HCT116 (cell line): ENCODE measurements around the gene RNF8. TPM values are rescaled to one million over a fixed set of nuclear protein-coding genes. Genes with fewer than 3 reads are reported as not detected.

Source experiments
- ATAC-seq: fragments of 200-7000 bp; cut with Tn5 transposase; 2 replicates; pipeline ENCODE4 v1.9.1; 2020; ENCODE audit warnings: mild to moderate bottlenecking, moderate library complexity
- BruUV-seq: library from RNA; stranded (reverse); fragments of 400-500 nt; replicated peaks from 2 replicates; lab custom pipeline; 2021; lab: Mats Ljungman, UMichigan
- CTCF ChIA-PET: fragments of 300-600 bp; sonication (Branson Sonifier 250); formaldehyde crosslinking; loops from one replicate; lab custom pipeline; 2021; ENCODE audit warnings: antibody characterized with exemption; lab: Charles Lee
- POLR2A ChIA-PET: fragments of 300-600, 350-600 bp; sonication (Branson Sonifier 250); formaldehyde crosslinking; loops from one replicate; lab custom pipeline; 2021; ENCODE audit warnings: antibody characterized with exemption; lab: Charles Lee
- RAD21 ChIA-PET, 2 experiments: fragments of 300-600 bp; sonication (Branson Sonifier 250); formaldehyde crosslinking; loops; one replicate each; lab custom pipeline; 2023; ENCODE audit warnings: low total read pairs in 2 of 2; ENCODE audit not compliant: uncharacterized antibody in 2 of 2, unreplicated experiment in 2 of 2, low non-redundant PET in 1 of 2; lab: Charles Lee
- DNase-seq: peaks from one replicate; pipeline ENCODE4 v3.0.0-alpha.2; 2010; ENCODE audit warnings: low read depth, low spot score
- H2AFZ ChIP-seq: fragments of 200-600 bp; shearing (Covaris generic), sonication (generic); 2 replicates; pipeline ENCODE4 v1.6.1; 2017; ENCODE audit warnings: low read depth, mixed run types, mixed read lengths, antibody characterized with exemption, low read length; ENCODE audit not compliant: poor library complexity, severe bottlenecking
- H3K27ac ChIP-seq: 2 replicates; pipeline ENCODE4 v1.5.1; 2012; ENCODE audit warnings: low read depth, low read length
- H3K27me3 ChIP-seq: fragments of 200-600 bp; sonication (generic); 2 replicates; pipeline ENCODE4 v1.6.1; 2016; ENCODE audit warnings: mixed run types, low read length, mixed read lengths; ENCODE audit not compliant: insufficient read depth
- H3K36me3 ChIP-seq, 2 experiments: fragments of 200-500 bp in 1 of 2; fragments of 200-600 bp in 1 of 2; sonication (Bioruptor generic) in 1 of 2; sonication (generic) in 1 of 2; 2 replicates each; pipeline versions ENCODE4 v1.5.1 to v1.6.1; 2014 to 2016; ENCODE audit warnings: low read length in 2 of 2, inconsistent platforms in 1 of 2, mixed read lengths in 1 of 2, mixed run types in 1 of 2; ENCODE audit not compliant: insufficient read depth in 2 of 2, control insufficient read depth in 1 of 2
- H3K4me1 ChIP-seq, 2 experiments: fragments of 200-600 bp in 1 of 2; sonication (generic) in 1 of 2; 2 replicates each; pipeline versions ENCODE4 v1.5.1 to v1.6.1; 2012 to 2017; ENCODE audit warnings: low read length in 2 of 2, inconsistent platforms in 1 of 2, mild to moderate bottlenecking in 1 of 2, mixed read lengths in 1 of 2, mixed run types in 1 of 2, moderate library complexity in 1 of 2; ENCODE audit not compliant: insufficient read depth in 2 of 2, control insufficient read depth in 1 of 2
- H3K4me2 ChIP-seq: fragments of 200-600 bp; sonication (generic); 2 replicates; pipeline ENCODE4 v1.6.1; 2017; ENCODE audit warnings: mixed run types, low read length, mixed read lengths
- H3K4me3 ChIP-seq, 2 experiments: fragments of 200-600 bp in 1 of 2; sonication (generic) in 1 of 2; replicated peaks in 1 of 2; 2 replicates each; pipeline ENCODE4 v1.5.1; 2011 to 2016; ENCODE audit warnings: low read length in 2 of 2, control low read depth in 1 of 2, low read depth in 1 of 2, mild to moderate bottlenecking in 1 of 2, mixed read lengths in 1 of 2, mixed run types in 1 of 2
- H3K79me2 ChIP-seq: fragments of 200-600 bp; sonication (generic); 2 replicates; pipeline ENCODE4 v1.6.1; 2017; ENCODE audit warnings: mild to moderate bottlenecking, mixed run types, low read length, moderate library complexity, mixed read lengths; ENCODE audit not compliant: insufficient read depth
- H3K9ac ChIP-seq: fragments of 200-600 bp; sonication (generic); 2 replicates; pipeline ENCODE4 v1.6.1; 2016; ENCODE audit warnings: low read length, mixed read lengths
- H3K9me2 ChIP-seq: fragments of 200-600 bp; sonication (generic), shearing (Covaris generic); 2 replicates; pipeline ENCODE4 v1.6.1; 2017; ENCODE audit warnings: mixed run types, mild to moderate bottlenecking, moderate library complexity; ENCODE audit not compliant: insufficient read depth
- H3K9me3 ChIP-seq, 2 experiments: fragments of 200-500 bp in 1 of 2; fragments of 200-600 bp in 1 of 2; sonication (Bioruptor generic) in 1 of 2; sonication (generic) in 1 of 2; 2 replicates each; pipeline ENCODE4 v1.6.1; 2014 to 2017; ENCODE audit warnings: low read length in 2 of 2, mixed read lengths in 2 of 2, inconsistent platforms in 1 of 2, low read depth in 1 of 2, mild to moderate bottlenecking in 1 of 2, mixed run types in 1 of 2, moderate library complexity in 1 of 2; ENCODE audit not compliant: control insufficient read depth in 1 of 2, insufficient read depth in 1 of 2
- H4K20me1 ChIP-seq: fragments of 200-600 bp; sonication (generic), shearing (Covaris generic); 2 replicates; pipeline ENCODE4 v1.6.1; 2017; ENCODE audit warnings: mixed run types, mild to moderate bottlenecking, moderate library complexity; ENCODE audit not compliant: insufficient read depth
- CEBPB ChIP-seq: IDR thresholded peaks from 2 replicates; pipeline ENCODE4 v1.6.1; 2012; ENCODE audit warnings: low read depth
- EGR1 ChIP-seq: IDR thresholded peaks from 2 replicates; pipeline ENCODE4 v1.6.1; 2012; ENCODE audit warnings: low read depth
- EZH2 ChIP-seq: fragments of 200-600 bp; sonication (generic); IDR thresholded peaks from 2 replicates; pipeline ENCODE4 v1.6.1; 2017; ENCODE audit warnings: antibody characterized with exemption, mixed run types
- EZH2phosphoT487 ChIP-seq: fragments of 200-600 bp; IDR thresholded peaks from 2 replicates; pipeline ENCODE4 v1.6.1; 2018; ENCODE audit warnings: antibody characterized with exemption, borderline replicate concordance
- POLR2AphosphoS5 ChIP-seq: IDR thresholded peaks from 2 replicates; pipeline ENCODE4 v1.6.1; 2011; ENCODE audit warnings: mild to moderate bottlenecking, low read depth, low read length, moderate library complexity
- RAD21 ChIP-seq: IDR thresholded peaks from 2 replicates; pipeline ENCODE4 v1.6.1; 2012; ENCODE audit warnings: low read depth, mild to moderate bottlenecking
- TCF7L2 ChIP-seq: IDR thresholded peaks from 2 replicates; pipeline ENCODE4 v1.7.0; 2011; ENCODE audit warnings: borderline replicate concordance, inconsistent platforms; ENCODE audit not compliant: insufficient read depth, insufficient read length; ENCODE audit errors: extremely low read depth
- YY1 ChIP-seq: IDR thresholded peaks from 2 replicates; pipeline ENCODE4 v1.6.1; 2011; ENCODE audit warnings: low read length, low read depth, moderate library complexity, mild to moderate bottlenecking; ENCODE audit not compliant: insufficient replicate concordance; ENCODE audit errors: extremely low read depth
- ZFX ChIP-seq: fragments of 450-650 bp; IDR thresholded peaks from 2 replicates; pipeline ENCODE4 v1.6.1; 2017
- intact Hi-C: fragments of 100-400 bp; cut with micrococcal nuclease; formaldehyde crosslinking; loops from 2 replicates; pipeline ENCODE4 v1.10.0; 2022
- total RNA-seq: library from RNA; stranded (reverse); gene quantifications from one replicate; pipeline ENCODE4 v1.2.1, GENCODE V29; 2021; ENCODE audit not compliant: unreplicated experiment
- TF ChIP-seq, protein P1 (sequence below): IDR thresholded peaks from 2 replicates; pipeline ENCODE4 v1.6.1; 2012; ENCODE audit warnings: low read depth

Gene RNF8
- total RNA-seq, 1 experiment from 2014 or later = 28.0 TPM

DNA sequence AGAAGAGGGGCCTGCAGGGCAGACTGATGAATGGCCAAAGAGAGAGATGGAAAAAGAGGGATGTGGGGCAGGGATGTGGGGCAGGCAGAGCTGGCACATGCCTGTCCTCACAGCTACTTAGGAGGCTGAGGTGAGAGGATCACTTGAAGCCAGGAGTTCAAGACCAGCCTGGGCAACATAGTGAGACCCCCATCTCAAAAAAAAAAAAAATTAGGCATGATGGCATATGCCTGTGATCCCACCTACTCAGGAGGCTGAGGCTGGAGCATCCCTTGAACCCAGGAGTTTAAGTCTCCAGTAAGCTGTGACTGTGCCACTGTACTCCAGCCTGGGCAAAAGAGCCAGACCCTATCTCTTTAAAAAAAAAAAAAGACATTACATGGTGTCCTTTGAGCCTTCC lies 34.8 kb downstream of the RNF8 start:
- no TSS peak for BruUV-seq
- POLR2A ChIA-PET = no interaction called here

More for the DNA sequence above, 34.8 kb downstream of the RNF8 start:
- TF ChIP-seq EGR1 = no peak
- TF ChIP-seq EZH2phosphoT487 = no peak
- no peak for TF ChIP-seq ZFX
- TF ChIP-seq EZH2 = no peak
- TF ChIP-seq RAD21 = no peak
- no peak for TF ChIP-seq YY1
- TF ChIP-seq, protein P1, sequence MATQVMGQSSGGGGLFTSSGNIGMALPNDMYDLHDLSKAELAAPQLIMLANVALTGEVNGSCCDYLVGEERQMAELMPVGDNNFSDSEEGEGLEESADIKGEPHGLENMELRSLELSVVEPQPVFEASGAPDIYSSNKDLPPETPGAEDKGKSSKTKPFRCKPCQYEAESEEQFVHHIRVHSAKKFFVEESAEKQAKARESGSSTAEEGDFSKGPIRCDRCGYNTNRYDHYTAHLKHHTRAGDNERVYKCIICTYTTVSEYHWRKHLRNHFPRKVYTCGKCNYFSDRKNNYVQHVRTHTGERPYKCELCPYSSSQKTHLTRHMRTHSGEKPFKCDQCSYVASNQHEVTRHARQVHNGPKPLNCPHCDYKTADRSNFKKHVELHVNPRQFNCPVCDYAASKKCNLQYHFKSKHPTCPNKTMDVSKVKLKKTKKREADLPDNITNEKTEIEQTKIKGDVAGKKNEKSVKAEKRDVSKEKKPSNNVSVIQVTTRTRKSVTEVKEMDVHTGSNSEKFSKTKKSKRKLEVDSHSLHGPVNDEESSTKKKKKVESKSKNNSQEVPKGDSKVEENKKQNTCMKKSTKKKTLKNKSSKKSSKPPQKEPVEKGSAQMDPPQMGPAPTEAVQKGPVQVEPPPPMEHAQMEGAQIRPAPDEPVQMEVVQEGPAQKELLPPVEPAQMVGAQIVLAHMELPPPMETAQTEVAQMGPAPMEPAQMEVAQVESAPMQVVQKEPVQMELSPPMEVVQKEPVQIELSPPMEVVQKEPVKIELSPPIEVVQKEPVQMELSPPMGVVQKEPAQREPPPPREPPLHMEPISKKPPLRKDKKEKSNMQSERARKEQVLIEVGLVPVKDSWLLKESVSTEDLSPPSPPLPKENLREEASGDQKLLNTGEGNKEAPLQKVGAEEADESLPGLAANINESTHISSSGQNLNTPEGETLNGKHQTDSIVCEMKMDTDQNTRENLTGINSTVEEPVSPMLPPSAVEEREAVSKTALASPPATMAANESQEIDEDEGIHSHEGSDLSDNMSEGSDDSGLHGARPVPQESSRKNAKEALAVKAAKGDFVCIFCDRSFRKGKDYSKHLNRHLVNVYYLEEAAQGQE = no peak
- TF ChIP-seq POLR2AphosphoS5 = no peak
- no peak for TF ChIP-seq CEBPB
- TF ChIP-seq TCF7L2 = no peak
- TF ChIP-seq, all 23 proteins: peak for 0
- no peaks in the 10 kb centered on the region for H3K79me2 ChIP-seq
- H3K4me3 ChIP-seq = no peak overlapping the region
- DNase-seq (no peak), ATAC-seq (no peak)
- intact Hi-C loops = no loop called here
- no peaks in the 10 kb centered on the region for H3K9me2 ChIP-seq
- H2AFZ ChIP-seq = no peak overlapping the region
- H3K27ac ChIP-seq = no peak overlapping the region
- no peaks in the 10 kb centered on the region for H3K9me3 ChIP-seq
- 0 out of 2 replicates have a peak, but pooled peaks cover 4% of the 10 kb centered on the region for H4K20me1 ChIP-seq
- no peak overlapping the region for H3K4me2 ChIP-seq
- H3K4me1 ChIP-seq = no peaks in the 10 kb centered on the region
- peaks cover 16% of the 10 kb centered on the region in 2 experiments; a peak in 3 of 4 replicates for H3K36me3 ChIP-seq
- no peak overlapping the region for H3K9ac ChIP-seq
- ChIA-PET RAD21 (no interaction called here), CTCF (no interaction called here)
- H3K27me3 ChIP-seq = no peaks in the 10 kb centered on the region
